Measurements from ENCODE around the gene SDK1. TPM values are rescaled to one million over a fixed set of nuclear protein-coding genes. Genes with fewer than 3 reads are reported as not detected.

Gene SDK1
- total RNA-seq, 4 donors from 2014 or later: under 0.01 to 16.2 (median 7.2) TPM

DNA sequence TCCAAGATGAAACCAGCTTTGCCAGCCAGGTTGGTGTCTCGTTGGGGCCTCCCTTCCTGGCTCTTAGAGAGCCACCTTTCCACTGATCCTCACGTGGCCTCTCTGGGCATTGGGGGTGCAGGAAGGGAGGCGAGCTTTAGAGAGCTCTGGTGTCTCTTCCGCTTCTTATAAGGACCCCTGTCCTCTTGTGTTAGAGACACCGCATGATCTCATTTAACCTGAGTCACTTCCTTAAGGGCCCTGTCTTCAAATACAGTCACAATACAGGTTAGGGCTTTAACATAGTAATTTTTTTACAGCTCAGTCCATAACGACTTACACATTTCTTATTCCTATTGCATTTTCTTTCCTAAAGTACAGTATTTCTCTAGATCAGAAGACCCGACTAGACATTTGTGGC lies 535.8 kb downstream of the SDK1 start:
- intact Hi-C loops (cut with DNase I; ENCODE audit: low total_unique reads): no loop called here
- H3K36me3 ChIP-seq: no peaks in the 10 kb centered on the region
- H3K27ac ChIP-seq: no peak overlapping the region
- H3K4me3 ChIP-seq: no peak overlapping the region
- TF ChIP-seq CTCF (IDR thresholded peaks at IDR 0.05) (no peak), POLR2A (IDR thresholded peaks at IDR 0.05) (no peak)
- DNase-seq: no peak
- H3K9me3 ChIP-seq: no peaks in the 10 kb centered on the region
- no peaks in the 10 kb centered on the region for H3K27me3 ChIP-seq
- no peaks in the 10 kb centered on the region for H3K4me1 ChIP-seq

DNA sequence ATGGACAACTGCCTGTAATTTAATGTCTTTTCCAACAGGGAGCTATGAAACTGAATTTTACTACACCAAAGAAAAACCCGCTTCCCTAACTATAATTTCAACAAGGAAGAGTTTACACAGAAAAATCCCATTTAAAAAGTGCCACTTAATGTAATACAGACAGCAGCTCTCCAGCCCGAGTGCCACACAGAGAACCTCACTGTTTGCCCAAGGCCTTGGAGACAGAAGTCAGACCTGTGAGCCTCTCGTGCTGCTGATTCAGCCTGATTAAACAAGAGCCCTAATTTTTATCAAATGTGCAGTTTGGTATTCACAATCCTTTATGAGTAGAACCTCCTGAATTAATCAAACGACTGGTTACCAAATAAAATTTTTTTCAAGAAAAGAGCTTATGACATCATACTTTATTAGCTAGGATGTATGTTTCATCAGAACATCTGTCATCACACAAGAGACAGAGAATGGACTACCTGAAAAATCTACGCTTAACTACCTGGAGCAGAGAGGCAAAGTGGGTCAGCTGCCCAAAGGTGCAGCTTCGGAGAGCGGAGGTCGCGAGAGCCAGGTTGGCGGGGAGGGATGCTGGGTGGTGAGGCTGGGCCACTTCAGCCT lies 543.6 kb downstream of the SDK1 start:
- TF ChIP-seq POLR2A (IDR thresholded peaks at IDR 0.05) (no peak), CTCF (IDR thresholded peaks at IDR 0.05) (no peak)
- H3K9me3 ChIP-seq: no peaks in the 10 kb centered on the region
- intact Hi-C loops (cut with DNase I; ENCODE audit: low total_unique reads): no loop called here
- no peak for DNase-seq
- H3K36me3 ChIP-seq: no peaks in the 10 kb centered on the region
- H3K4me3 ChIP-seq: no peak overlapping the region
- no peaks in the 10 kb centered on the region for H3K4me1 ChIP-seq
- H3K27ac ChIP-seq: no peak overlapping the region
- H3K27me3 ChIP-seq: no peaks in the 10 kb centered on the region

- no peaks in the 10 kb centered on the region for H3K4me1 ChIP-seq
- no peaks in the 10 kb centered on the region for H3K9me3 ChIP-seq
- H3K27ac ChIP-seq: no peak overlapping the region
- TF ChIP-seq POLR2A (IDR thresholded peaks at IDR 0.05) (no peak), CTCF (IDR thresholded peaks at IDR 0.05) (no peak)
- no peak overlapping the region for H3K4me3 ChIP-seq
- H3K36me3 ChIP-seq: no peaks in the 10 kb centered on the region
- intact Hi-C loops (cut with DNase I; ENCODE audit: low total_unique reads): no loop called here
- DNase-seq: no peak
- no peaks in the 10 kb centered on the region for H3K27me3 ChIP-seq
Measured at GRCh38 chr7:3846738-3847137, 545.7 kb downstream of the SDK1 start.

GRCh38 chr7:3847336-3847735 lies 546.3 kb downstream of the SDK1 start:
- Histone ChIP-seq H3K4me1 (no peaks in the 10 kb centered on the region), H3K4me3 (no peak overlapping the region), H3K27ac (no peak overlapping the region), H3K27me3 (no peaks in the 10 kb centered on the region), H3K9me3 (no peaks in the 10 kb centered on the region), H3K36me3 (no peaks in the 10 kb centered on the region)
- DNase-seq: no peak
- intact Hi-C loops (cut with DNase I; ENCODE audit: low total_unique reads): no loop called here
- TF ChIP-seq CTCF (IDR thresholded peaks at IDR 0.05) (no peak), POLR2A (IDR thresholded peaks at IDR 0.05) (no peak)

- intact Hi-C loops (cut with DNase I; ENCODE audit: low total_unique reads): no loop called here
- TF ChIP-seq POLR2A (IDR thresholded peaks at IDR 0.05) (no peak), CTCF (IDR thresholded peaks at IDR 0.05) (no peak)
- Histone ChIP-seq H3K36me3 (no peaks in the 10 kb centered on the region), H3K4me1 (peaks cover 0 to 8% of the 10 kb centered on the region in 2 donors), H3K4me3 (no peak overlapping the region), H3K9me3 (no peaks in the 10 kb centered on the region), H3K27ac (no peak overlapping the region), H3K27me3 (no peaks in the 10 kb centered on the region)
- no peak for DNase-seq
Measured at GRCh38 chr7:3859431-3859830, 558.4 kb downstream of the SDK1 start.

Measured in uterus (tissue), 4 donors.